ENCODE measurements around the gene YJU2.
"Not testable (repeated sequence)": the region's sequence is repeated elsewhere in the genome, so short reads cannot be mapped to it uniquely, and the experiment has no call there.

YJU2 gene

DNA sequence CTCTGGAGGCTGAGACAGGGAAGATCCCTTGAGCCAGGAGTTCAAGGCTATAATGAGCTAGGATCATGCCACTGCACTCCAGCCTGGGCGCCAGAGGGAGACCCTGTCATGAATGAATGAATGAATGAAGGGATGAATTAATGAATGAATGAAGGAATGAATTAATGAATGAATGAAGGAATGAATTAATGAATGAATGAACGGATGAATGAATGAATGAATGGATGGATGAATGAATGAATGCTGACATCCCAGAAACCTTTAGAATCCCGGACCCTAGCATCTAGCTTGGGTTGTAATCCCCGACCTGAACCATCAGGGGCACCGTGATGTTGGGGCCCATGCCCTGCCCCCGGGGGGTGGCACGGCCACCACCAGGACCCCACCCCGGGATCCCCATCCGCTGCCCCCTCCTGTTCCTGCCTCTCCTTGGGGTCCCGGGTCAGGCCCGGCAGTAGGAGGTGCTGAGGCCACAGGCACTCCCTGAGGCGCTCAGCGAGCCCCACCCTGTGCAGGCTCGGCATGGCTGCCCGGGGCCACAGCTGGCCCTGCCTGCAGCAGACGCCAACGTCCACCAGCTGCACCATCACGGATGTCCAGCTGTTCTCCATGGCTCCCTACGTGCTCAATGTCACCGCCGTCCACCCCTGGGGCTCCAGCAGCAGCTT lies 14.1 kb upstream of the YJU2 start:
- TF ChIP-seq, protein P1, sequence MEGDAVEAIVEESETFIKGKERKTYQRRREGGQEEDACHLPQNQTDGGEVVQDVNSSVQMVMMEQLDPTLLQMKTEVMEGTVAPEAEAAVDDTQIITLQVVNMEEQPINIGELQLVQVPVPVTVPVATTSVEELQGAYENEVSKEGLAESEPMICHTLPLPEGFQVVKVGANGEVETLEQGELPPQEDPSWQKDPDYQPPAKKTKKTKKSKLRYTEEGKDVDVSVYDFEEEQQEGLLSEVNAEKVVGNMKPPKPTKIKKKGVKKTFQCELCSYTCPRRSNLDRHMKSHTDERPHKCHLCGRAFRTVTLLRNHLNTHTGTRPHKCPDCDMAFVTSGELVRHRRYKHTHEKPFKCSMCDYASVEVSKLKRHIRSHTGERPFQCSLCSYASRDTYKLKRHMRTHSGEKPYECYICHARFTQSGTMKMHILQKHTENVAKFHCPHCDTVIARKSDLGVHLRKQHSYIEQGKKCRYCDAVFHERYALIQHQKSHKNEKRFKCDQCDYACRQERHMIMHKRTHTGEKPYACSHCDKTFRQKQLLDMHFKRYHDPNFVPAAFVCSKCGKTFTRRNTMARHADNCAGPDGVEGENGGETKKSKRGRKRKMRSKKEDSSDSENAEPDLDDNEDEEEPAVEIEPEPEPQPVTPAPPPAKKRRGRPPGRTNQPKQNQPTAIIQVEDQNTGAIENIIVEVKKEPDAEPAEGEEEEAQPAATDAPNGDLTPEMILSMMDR (IDR thresholded peaks at IDR 0.05; ENCODE audit: insufficient read depth, low read length, missing control alignments): no peak

GRCh38 chr19:4233282-4233853 lies 13.5 kb upstream of the YJU2 start:
- no peak overlapping the region for H3K4me3 ChIP-seq (ENCODE audit: low read depth, low read length)
- TF ChIP-seq, protein P1 (IDR thresholded peaks at IDR 0.05; ENCODE audit: insufficient read depth, low read length, missing control alignments): peak; percentile 78
- DNase-seq (ENCODE audit: low read depth, low spot score): no peak
- CTCF ChIA-PET: interaction anchor here (0.7 to 5.0 kb wide), 7 partner anchors 10 to 171 kb away, joined by 3 to 31 read pairs (median 4); no protein-coding TSS in a partner anchor
- POLR2A ChIA-PET: no interaction called here

More for the DNA sequence above, 14.1 kb upstream of the YJU2 start:
- ChIA-PET CTCF (interaction anchor here (0.7 to 5.0 kb wide), 3 partner anchors 10 to 24 kb away, joined by 3 to 31 read pairs (median 24); no protein-coding TSS in a partner anchor), POLR2A (no interaction called here)
- H3K4me3 ChIP-seq (ENCODE audit: low read depth, low read length): no peak overlapping the region
- no peak for DNase-seq (ENCODE audit: low read depth, low spot score)

DNA sequence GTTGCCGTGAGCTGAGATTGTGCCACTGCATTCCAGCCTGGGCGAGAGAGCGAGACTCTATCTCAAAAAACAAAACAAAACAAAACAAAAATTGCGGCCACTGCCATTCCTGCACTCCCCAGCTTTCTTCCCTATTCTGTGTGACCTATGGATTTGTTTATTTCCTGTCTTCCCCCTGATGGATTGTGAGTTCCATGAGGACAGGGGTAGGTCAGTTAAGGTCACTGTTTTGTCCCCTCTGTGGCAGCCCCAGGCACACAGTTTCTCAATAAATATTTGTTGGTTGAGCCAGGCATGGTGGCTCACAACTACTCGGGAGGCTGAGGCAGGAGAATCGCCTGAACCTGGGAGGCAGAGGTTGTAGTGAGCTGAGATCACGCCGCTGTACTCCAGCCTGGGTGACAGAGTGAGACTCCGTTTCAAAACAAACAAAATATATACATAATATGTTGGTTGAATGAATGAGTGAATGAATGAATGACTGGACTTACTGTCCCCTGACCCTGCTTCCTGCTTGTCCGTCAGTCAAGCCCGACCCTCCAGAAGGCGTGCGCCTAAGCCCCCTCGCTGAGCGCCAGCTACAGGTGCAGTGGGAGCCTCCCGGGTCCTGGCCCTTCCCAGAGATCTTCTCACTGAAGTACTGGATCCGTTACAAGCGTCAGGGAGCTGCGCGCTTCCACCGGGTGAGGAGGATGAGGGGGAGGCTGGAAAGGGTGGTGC lies 12.6 kb upstream of the YJU2 start:
- H3K4me3 ChIP-seq (ENCODE audit: low read depth, low read length): no peak overlapping the region
- ChIA-PET POLR2A (no interaction called here), CTCF (interaction anchor here (0.7 to 5.0 kb wide), 7 partner anchors 9 to 170 kb away, joined by 3 to 31 read pairs (median 4); partner anchors contain the start of gene YJU2)
- TF ChIP-seq, protein P1 (IDR thresholded peaks at IDR 0.05; ENCODE audit: insufficient read depth, low read length, missing control alignments): no peak
- DNase-seq (ENCODE audit: low read depth, low spot score): no peak

- CTCF ChIA-PET: interaction anchor here (0.9 to 4.4 kb wide), 3 partner anchors 8 to 13 kb away, joined by 3 to 31 read pairs (median 4); partner anchors contain the start of gene YJU2
- DNase-seq (ENCODE audit: low read depth, low spot score): no peak
- TF ChIP-seq, protein P1 (IDR thresholded peaks at IDR 0.05; ENCODE audit: insufficient read depth, low read length, missing control alignments): no peak
- POLR2A ChIA-PET: no interaction called here
- no peak overlapping the region for H3K4me3 ChIP-seq (ENCODE audit: low read depth, low read length)
Observed at GRCh38 chr19:4234862-4235201, 12.0 kb upstream of the YJU2 start.

GRCh38 chr19:4237510-4237909 lies 9.4 kb upstream of the YJU2 start:
- CTCF ChIA-PET; H3K4me3 ChIP-seq (ENCODE audit: low read depth, low read length); DNase-seq (ENCODE audit: low read depth, low spot score): not testable (repeated sequence)
- POLR2A ChIA-PET: interaction anchor here (1.2 kb wide), 1 partner anchor 9 kb away, joined by 4 read pairs; the partner anchor contains the start of gene YJU2

GRCh38 chr19:4238831-4239230 lies 8.0 kb upstream of the YJU2 start:
- POLR2A ChIA-PET: no interaction called here
- no peak overlapping the region for H3K4me3 ChIP-seq (ENCODE audit: low read depth, low read length)
- CTCF ChIA-PET: no interaction called here
- DNase-seq (ENCODE audit: low read depth, low spot score): no peak
- TF ChIP-seq, protein P1 (IDR thresholded peaks at IDR 0.05; ENCODE audit: insufficient read depth, low read length, missing control alignments): no peak

Measured in AG04449 (cell line).